ENCODE data around the gene AQP6.
"Not testable (repeated sequence)": the region's sequence is repeated elsewhere in the genome, so short reads cannot be mapped to it uniquely, and the experiment has no call there.

AQP6 gene

DNA sequence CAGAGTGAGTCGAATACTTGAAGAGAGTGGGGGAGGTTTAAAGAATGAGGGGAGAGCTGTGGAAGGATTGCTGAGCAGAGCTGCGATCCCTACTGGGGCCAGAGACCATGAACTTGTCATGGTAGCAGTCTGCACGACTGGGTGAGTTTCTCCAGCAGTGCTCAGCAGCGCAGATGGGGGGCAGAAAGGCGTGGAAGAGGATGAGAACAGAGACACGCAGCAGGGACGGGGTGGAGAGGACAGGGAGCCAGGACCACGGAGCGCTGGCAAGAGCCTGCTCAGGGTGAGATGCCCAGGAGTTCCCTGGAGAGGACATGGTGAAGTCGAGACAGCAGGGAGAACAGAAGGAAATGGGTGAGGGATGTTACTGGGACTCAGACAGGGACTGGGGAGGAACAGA is 2.1 kb upstream of the AQP6 start:
- no peak for DNase-seq (ENCODE audit: low spot score)

DNA sequence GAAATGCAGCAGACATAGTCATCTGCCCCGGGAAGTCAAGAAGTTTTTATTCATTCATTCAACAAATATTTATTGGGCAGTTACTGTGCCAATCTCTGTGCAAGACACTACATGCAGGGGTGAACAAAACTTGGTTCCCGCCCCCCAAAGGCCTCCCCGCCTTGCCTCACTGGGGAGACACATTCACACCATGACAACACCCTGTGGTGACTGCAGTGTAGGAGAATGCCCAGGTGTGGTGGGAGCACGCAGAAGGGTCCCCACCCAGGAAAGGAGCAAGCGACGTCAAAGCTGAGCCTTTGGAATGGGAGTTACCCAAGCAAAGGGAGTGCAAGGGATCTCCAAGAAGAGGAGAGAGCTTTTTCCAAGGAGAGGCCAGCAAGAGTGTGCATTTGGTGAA is 1.6 kb upstream of the AQP6 start:
- DNase-seq (ENCODE audit: low spot score) = no peak

DNA sequence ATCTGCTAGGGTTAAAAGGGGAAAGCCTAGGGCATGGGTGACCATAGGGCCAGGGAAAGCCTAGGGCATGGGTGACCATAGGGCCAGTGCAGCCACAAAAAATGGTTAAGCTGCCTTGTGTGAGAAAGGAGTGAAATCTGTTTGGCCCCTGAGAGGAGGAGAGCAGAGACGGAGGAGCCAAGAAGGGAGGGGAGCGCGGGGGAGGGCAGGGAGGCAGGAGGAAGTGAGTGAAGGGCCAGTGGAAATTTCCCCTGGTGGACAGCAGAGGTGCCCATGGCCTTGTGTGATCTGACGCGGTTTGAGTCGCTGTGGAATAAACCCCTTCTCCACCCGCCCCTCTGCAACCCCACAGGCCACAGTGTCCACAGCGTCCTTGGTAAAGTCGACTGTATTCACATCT is 618 bp upstream of the AQP6 start:
- no peak for DNase-seq (ENCODE audit: low spot score)

DNA sequence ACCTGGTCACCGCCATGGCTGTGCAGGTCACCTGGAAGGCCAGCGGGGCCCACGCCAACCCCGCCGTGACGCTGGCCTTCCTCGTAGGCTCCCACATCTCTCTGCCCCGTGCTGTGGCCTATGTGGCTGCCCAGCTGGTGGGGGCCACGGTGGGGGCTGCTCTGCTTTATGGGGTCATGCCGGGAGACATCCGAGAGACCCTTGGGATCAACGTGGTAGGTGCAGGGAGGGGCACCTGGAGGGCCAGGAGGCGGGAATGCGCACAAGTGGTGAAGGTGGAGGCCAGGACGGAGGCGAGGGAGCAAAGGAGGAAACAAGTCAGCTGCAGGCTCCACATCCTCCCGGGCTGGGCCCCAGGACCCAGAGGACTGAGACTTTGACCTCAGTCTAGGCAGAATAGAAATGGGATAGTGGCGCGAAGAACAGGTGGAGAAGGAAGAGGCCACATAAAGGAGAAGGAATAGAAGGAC is 649 bp downstream of the AQP6 start:
- DNase-seq (ENCODE audit: low spot score) = no peak

DNA sequence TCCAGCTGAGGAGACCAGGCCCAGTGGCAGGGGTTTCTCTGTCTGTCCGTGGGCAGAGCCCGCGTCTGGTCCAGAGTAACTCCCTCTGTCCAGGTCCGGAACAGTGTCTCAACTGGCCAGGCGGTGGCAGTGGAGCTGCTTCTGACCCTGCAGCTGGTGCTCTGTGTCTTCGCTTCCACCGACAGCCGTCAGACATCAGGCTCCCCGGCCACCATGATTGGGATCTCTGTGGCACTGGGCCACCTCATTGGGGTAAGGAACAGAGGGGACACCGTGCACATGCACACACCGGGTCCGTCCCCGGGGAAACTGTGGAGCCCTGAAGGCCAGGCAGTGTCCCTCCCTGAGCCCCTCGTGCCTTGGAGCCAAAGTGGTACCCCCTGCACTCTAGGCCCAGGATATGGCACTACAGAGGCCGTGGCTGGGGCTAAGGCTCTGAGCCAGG is 1.5 kb downstream of the AQP6 start:
- no peak for DNase-seq (ENCODE audit: low spot score)

DNA sequence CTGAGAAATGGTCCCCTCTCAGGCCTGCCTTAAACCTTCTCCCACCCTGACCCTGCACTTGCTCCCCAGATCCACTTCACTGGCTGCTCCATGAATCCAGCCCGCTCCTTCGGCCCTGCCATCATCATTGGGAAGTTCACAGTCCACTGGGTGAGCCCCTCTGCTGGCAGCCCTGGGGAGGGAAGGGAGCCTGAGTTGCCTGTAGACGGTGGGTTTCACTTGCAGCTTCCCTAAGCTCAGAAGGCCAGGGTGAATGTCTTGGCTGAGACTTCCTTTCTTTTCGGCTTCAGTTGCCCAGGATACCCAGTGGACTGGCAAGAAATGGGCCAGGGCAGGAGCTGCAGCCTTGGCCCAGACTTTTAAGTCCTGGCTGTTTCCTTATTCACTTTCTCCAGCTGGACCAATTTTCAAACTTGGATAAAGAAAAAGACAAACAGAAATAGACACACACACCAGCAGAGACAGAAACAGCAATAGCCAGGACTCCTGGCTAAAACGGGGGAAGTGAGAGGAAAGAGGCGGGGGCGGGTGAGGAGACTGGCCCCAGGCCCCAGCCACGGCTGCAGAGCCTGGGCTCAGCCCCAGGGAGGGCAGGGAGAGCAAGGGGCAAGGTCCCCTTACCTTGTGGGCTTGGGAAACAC is 2.0 kb downstream of the AQP6 start:
- DNase-seq (ENCODE audit: low spot score) = no peak

DNA sequence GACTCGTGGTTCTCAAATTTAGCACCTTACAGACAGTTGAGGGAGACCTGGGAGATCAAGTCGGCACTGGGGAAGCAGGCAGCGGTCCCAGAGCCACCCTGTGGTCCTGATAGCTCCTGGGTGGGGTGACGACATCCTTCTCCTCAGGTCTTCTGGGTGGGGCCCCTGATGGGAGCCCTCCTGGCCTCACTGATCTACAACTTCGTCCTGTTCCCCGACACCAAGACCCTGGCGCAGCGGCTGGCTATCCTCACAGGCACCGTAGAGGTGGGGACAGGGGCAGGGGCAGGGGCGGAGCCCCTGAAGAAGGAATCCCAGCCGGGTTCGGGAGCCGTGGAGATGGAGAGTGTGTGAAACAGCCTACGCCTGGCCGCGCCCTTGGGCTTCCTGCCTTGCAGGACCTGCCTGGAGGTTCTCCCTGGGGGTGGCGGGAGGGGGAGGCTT is 2.6 kb downstream of the AQP6 start:
- no peak for DNase-seq (ENCODE audit: low spot score)

DNA sequence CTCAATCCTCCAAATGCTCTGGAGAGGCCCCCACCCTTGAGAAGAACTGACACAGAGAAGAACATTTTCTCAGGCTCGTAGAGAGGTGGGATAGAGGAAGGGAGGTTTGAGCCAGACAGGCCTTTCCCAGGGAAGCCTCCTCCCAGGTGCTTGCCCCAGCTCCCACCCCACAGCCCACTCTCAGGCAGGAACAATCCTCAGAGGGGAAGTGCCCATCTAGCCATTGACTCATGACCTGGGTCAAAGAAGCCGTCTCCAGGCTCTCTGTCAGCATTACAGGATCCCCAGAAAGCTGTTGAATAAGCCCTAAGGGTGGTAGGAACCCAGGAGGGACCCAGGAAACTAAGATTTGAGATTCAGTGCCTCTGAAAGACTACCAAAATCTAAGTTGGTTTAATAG is 3.8 kb downstream of the AQP6 start:
- DNase-seq (ENCODE audit: low spot score) = no peak

DNA sequence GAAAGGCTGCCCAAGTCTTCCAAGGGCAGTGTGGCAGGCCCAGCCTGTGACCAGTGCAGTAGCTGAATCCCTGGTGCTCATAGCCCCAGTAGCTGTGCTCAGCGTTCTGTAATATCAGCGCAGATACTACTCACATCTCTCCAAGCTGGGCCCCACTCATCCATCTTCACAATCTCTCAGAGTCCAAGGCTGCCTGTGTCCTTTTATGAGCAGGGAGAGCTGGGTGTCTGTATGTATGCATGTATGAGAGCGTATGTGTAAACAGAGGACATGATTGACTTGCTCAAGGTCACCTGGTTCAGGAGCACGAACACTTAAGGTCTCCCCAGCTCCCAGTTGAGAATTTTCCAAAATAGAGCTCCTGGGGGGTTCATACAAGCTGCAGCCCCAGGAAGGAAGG is 5.4 kb downstream of the AQP6 start:
- DNase-seq (ENCODE audit: low spot score) = no peak

DNA sequence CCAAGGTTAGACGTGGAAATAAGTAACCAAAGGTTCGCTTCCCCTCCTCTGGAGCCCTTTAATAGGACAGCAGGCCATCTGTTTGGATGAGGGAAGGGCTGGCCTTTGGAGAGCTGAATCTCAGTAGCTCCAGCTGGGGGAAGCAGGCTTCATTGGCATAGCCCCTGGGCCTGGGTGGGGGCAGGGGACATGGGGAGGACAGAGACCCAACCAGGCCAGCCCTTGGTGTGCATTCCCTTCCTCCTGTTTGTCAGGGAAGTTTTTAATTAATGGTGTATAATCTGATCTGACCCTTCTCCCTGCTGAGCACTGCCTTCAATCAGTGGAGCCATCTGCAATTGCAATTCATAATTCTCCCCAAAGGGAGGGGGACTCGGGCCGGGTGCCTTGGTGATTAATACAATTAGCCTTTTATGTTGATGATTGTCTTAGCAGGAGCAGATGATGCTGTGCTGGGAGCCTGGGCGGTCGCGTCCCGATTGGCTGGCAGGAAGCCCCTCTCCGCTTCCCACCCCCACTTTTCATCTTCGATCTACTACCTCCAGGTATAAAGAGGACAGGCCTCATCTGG is 6.4 kb downstream of the AQP6 start:
- DNase-seq (ENCODE audit: low spot score) = no peak

DNA sequence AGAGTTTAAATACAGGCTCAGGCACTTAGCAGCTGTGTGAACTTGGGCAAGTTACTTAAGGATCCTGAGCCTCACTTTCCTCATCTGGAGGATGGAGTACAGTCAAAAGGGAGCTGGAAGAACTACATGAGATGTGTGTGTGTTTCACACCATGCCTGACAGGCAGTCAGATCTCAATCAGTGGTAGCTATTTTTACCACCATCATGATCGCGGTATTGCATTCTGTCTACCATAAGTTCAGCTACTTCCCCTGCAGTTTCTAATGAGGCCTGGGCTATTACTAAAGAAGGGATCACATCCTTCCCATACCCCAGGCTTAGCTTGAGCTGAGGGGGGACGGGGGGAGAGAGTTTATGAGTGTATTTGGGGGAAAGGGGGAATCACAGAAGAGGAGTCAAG is 7.0 kb downstream of the AQP6 start:
- no peak for DNase-seq (ENCODE audit: low spot score)

DNA sequence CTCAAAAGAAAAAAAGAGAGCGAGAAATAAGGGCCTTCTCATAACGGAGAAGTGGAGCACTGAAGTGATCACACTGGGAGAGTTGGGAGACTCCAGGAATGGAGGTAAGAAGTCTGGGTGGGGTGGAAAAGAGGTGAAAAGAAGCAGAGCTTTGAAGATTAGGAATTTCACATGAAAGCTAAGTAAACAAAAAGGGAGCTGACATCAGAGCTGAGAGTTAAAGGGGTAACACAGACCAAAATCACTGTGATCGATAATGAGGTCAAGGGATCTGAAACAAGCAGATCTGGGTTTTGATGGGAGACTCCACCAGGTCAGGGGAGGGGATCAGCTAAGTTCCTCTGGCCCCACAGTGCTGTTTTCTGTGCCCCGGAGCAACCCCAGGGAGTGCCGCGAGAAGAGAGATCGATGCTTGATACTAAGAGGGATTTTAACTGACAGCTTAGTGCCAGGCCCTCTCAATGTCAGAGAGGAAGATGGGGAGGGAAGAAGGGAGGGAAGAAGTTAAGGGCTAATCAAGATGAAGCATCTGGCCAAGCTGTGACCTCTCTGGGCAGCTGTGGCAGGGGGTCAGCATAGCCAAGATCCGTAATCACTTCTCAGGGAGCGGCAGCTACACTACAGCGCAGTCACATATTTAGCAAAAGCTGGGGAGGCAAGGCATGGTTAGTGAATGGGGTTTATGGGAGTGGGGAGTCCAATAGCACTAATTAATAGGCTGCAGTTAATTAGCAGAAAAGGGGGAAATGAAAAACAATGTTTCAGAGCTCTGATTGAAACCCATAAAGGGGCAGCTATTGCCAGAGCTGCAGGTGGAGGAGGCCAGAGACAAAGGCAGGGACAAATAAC is 8.0 kb downstream of the AQP6 start:
- DNase-seq (ENCODE audit: low spot score) = no peak

DNA sequence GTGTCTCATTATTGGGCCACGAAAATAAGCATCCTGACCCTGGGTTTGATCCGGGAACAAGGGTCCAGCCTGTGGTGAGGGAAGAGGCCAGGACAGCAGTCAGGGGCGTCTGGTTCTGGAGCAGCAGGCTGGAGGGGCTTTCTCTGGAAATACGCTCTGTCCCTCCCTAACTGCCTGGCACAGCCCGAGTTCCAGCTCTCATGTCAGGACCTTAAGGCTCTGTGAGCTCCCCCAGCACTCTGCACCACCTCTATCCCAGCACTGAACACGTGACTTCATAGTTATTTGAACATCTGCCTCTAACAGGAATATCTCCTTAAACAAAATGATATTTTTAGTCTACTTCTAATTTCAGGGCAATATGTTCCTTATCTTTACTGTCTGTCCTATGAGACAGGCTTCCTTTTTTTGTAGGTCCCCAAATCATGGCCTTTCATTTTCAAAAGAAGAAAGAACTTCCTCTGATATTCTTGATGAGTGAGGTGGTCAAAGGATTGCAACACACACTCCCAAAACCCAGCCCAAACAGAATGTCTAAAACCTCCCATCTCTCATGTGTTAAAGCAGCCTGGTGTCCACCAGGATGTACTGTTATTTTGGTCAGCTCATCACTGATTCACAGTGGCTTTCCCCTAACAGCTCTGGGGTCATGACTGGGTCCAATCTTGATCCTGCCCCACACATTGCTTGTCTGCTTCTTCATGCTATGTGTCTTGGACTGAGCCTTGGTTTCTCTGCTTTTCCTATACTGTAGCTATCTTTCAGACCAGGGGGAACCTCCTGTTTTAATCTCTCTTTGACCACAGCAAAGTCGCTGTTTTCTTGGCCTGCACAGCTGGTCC is 9.7 kb downstream of the AQP6 start:
- DNase-seq (ENCODE audit: low spot score) = no peak

DNA sequence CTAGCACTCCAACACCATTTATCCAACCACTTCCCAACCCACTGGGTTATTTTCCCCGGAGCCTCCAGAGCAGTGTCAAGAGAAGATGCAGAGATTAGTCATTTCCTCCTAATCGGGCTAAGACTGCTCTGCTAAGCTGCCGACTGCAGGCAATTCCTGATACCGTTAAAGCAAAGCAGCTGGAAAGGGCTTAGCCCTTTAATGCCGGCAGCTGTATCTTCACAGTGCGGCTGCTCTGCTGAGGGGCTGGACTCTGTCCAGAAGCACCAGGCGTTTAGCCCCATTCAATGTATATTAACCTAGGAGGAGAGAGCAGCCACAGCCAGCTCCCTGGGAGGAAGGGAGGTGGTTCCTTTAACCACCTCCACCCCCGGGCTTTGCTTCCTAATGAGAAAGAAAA is 11.1 kb downstream of the AQP6 start:
- no peak for DNase-seq (ENCODE audit: low spot score)

DNA sequence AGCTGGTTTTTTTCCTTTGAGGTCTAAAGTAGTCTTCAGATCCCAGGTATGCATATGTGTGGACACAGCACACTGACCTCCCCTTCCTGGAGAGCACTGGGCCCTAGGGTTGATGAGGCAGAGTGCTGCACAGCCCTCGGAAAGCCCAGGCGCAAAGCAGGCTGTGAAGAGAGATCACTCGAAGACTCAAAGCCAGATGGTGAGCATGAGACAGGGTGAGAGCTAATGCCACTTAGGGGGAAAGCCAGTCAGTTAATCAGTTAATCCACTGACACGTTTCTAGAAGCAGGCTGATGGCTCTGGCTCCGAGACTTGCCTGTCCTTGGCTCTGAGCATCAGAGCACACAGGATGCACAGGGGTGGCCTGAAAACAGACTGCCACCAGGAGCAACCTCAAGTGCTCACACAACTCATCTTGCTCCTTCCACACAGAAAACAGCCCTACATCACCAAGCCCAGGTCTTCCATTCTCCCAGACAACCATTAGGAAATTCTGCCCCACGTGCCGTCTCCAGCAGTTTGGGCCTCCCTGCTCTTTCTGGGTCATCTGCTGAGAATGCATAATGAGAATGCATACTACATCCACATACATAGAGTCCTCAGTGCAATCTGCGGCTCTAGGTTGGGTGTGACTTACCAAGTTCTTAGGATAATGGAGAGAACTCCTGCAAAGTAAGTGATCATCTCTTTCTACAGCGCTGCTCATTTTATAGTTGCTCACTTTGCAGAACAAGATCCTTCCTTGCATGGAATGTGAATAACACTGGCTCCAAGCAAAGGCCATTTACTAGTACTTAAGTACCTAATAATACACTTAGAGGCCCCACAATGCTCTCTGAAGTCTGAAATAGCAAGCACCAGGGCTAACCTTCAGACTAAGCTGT is 12.0 kb downstream of the AQP6 start:
- no peak for DNase-seq (ENCODE audit: low spot score)

DNA sequence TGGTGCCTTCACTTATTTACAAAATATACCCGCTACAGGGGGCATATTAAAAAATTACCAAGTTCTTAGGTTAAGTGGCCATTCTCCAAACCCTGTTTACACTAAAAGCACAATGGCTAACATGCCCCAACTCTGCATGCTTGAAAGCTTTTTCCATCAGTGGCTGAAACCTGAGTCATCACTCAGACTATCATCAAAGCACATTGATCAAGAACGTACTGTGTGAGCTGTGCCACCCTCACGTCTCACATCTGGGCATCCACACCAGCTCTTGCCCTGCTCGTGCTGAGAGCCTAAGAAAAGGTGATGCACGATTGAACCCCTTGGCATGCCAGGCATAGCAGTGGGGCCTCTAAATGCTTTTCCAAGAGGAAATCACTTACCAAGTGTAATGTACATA is 13.2 kb downstream of the AQP6 start:
- DNase-seq (ENCODE audit: low spot score) = no peak

DNA sequence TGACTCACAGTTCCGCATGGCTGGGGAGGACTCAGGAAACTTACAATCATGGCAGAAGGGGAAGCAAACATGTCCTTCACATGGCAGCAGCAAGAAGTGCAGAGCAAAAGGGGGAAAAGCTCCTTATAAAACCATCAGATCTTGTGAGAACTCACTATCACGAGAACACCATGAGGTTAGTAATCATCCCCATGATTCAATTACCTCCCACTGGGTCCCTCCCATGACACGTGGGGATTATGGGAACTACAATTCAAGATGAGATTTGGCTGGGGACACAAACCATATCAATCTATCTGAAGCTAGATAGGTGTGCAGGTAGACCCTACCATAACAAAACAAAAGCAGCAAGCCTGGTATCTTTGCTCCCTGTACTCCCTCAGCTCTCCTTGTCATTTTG is 13.7 kb downstream of the AQP6 start:
- not testable (repeated sequence) for DNase-seq (ENCODE audit: low spot score)

DNA sequence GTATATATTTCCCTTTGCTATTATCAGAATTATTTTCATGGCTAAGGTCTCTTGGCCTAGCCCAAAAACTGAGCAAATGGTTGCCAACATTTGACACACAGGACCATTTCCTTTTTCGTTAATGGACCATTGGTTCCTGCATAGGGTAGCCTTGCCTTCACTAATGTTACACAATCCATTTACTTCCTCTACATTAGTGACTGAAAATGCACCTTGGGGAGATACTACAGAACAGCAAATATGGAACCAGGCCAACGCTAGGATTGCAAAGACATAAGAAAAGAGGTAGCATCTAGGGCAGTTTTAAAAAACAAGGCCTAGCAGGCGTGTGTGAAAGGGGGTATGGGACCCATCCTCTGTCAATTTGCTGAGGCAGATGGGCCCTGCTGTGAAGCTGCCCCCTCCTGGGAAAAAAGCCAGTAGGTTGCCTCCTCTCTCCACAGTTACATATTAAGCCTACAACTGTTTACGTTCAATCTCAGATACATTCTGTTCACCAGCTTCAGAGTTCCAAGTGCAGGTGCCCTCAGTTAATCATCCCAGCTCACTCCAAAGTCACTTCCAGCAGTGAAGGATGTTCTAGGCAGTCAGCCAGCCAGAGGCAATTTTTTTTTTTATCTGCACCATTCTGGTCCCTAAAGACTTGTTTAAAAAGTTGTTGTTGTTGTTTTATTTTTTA is 15.0 kb downstream of the AQP6 start:
- no peak for DNase-seq (ENCODE audit: low spot score)

DNA sequence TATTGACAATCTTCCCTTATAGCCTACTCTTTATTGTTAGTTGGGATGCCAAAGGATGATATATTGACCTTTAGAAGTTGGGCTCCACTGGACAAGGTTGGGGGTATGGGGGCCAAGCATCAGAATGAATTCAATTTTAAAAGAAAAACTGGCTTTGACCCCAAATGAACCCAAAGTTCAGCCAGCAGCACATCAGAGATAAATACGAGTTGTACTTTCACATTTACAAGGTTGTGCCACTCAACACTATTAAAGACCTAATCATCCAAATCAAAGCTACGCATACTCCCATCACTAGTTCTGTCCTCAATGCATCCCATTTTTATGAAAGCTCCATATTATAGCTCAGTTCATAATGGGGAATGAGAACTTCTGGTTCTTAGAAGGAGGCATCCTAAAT is 16.7 kb downstream of the AQP6 start:
- DNase-seq (ENCODE audit: low spot score) = not testable (repeated sequence)

DNA sequence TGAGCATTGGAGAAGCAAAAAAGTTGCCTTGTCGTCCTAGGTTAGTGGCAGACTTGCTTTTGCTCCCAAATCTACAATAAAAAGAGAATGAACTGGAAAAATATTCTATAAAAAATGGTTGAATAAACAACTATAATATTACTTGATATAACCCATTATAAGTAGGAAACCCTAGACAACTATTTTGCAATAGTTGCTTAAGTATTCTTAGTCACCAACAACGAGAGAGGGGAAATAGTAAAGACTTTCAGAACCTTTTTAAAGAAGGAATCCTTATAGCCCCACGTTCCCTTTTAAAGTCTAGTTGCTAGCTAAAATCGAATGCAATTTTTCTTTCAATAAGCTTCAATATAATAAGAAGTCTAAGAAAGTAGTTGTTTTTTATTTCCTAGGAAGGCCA is 17.5 kb downstream of the AQP6 start:
- no peak for DNase-seq (ENCODE audit: low spot score)

DNA sequence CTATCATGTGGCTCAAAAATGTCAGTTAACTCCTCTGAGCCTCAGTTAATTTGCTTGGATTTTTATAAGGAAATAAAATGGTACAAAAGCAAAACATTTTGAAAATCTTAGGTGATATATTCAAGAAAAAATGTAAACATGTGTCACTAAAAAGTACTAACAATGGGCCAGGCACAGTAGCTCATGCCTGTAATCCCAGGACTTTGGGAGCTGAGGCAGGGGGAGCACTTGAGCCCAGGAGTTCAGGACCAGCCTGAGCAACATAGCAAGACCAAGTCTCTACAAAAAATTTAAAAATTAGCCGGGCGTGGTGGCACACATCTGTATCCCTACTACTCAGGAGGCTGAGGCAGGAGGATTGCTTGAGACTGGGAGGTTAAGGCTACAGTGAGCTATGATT is 25.7 kb downstream of the AQP6 start:
- no peak for DNase-seq (ENCODE audit: low spot score)

All from NAMALWA (cell line).